DOHH2 (cell line): ENCODE measurements around the gene MAML2.
"Not testable (repeated sequence)": the region's sequence is repeated elsewhere in the genome, so short reads cannot be mapped to it uniquely, and the experiment has no call there.

Experiments used
- CTCF ChIP-seq: fragments of 200-600 bp; sonication (generic); IDR thresholded peaks from one replicate; pipeline ENCODE4 v1.5.1; 2014; ENCODE audit warnings: antibody characterized with exemption, mild to moderate bottlenecking, low read depth, low read length; ENCODE audit not compliant: poor library complexity, severe bottlenecking
- EZH2phosphoT487 ChIP-seq: fragments of 200-600 bp; sonication (generic); IDR thresholded peaks from 2 replicates; pipeline ENCODE4 v1.6.1; 2017; ENCODE audit warnings: borderline replicate concordance, mild to moderate bottlenecking, antibody characterized with exemption, low read length, moderate library complexity, mixed read lengths

DNA sequence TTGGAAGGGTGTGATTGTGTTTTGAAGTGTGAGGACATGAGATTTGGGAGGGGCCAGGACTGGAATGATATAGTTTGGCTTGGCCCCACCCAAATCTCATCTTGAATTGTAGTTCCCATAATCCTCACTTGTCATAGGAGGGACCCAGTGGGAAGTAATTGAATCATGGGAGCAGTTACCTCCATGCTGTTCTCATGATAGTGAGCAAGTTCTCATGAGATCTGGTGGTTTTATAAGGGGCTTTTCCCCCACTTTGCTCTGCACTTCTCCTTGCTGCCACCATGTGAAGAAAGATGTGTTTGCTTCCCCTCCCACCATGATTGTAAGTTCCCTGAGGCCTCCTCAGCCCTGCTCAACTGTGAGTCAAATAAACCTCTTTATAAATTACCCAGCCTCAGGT, 71.6 kb downstream of the MAML2 start:
- TF ChIP-seq CTCF, EZH2phosphoT487: not testable (repeated sequence)
